CD4-positive, alpha-beta T cell treated with Interleukin-6 at 100 ng/mL for 8 hours (primary cell): ENCODE data around the gene RXRA.

Experiments used
- DNase-seq: peaks from one replicate; pipeline ENCODE4 v3.0.0-alpha.2; 2020; ENCODE audit warnings: mixed read lengths, low spot score

The RXRA gene

GRCh38 chr9:134369416-134370212 is 43.4 kb downstream of the RXRA start:
- DNase-seq = no peak

DNA sequence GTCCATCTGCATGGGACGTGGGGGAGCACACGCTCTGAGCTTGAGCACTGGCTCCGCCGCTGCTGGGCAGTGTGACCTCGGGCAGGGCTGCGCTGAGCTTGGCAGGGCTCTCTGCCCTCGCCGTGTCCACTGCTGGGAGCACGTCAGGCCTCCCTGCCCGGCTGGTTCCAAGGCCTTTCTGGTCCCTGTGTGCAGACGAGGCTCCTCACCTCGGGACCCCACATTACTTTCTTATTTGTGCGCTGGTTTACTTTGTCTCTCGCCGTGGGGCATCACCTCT is 43.9 kb downstream of the RXRA start:
- DNase-seq = no peak

DNA sequence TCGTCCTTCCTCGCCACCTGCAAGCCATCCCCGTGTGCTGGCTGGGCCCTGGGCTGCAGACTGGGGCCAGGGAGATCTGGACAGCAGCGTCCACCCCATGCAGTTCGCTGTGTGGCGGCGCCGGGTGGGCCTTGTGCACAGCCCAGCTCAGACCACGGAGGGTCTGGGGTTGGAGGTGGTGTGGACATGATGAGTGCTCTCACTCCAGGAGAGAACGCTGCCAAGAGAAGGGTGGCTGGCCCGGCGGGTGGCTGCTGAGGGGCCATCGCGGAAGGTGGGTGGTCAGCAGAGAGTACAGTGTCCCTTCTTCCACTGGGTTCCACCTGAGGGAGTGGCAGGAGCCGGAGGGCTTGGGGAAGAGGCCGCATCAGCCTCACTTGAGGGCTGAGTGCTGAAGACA is 44.4 kb downstream of the RXRA start:
- no peak for DNase-seq

DNA sequence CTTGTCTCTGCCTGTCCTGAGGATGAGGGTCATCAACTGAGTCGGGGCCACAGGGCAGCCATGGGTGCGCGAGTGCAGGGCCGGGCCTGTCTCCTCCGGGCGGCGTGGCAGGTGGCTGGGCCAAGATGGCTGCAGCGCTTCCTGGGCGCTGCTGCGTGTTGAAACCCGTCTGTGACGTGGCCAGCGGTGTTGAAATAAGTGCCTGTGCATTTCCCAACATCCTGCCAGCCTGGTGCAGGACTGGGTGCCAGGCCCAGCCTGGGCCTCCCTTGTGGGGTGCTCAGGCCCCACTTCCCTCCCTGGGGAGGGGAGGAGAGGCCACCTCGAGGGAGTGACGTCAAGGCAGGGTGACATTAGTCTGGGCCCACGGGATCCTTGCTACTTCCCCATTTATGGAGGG is 45.5 kb downstream of the RXRA start:
- no peak for DNase-seq

GRCh38 chr9:134372581-134373267 is 46.5 kb downstream of the RXRA start:
- no peak for DNase-seq

- DNase-seq = no peak
Observed at GRCh38 chr9:134373269-134373668, 47.0 kb downstream of the RXRA start.

DNA sequence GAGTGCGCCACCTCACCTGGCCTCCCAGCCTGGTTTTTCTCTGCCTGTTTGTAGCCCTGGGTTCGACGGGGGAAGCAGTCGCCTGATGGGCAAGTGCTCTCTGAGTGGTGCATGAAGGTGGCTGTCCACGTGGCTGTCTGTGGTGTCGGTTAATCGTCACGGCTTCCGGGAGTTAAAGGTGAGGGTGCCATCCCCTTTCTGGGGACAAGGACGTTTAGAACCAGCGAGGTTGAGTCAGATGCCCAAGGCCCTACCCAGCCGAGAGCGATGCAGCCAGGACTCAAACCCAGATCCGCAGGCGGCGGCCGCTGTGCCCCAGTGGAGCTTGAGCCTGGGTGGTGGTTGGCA is 47.7 kb downstream of the RXRA start:
- DNase-seq = no peak

DNA sequence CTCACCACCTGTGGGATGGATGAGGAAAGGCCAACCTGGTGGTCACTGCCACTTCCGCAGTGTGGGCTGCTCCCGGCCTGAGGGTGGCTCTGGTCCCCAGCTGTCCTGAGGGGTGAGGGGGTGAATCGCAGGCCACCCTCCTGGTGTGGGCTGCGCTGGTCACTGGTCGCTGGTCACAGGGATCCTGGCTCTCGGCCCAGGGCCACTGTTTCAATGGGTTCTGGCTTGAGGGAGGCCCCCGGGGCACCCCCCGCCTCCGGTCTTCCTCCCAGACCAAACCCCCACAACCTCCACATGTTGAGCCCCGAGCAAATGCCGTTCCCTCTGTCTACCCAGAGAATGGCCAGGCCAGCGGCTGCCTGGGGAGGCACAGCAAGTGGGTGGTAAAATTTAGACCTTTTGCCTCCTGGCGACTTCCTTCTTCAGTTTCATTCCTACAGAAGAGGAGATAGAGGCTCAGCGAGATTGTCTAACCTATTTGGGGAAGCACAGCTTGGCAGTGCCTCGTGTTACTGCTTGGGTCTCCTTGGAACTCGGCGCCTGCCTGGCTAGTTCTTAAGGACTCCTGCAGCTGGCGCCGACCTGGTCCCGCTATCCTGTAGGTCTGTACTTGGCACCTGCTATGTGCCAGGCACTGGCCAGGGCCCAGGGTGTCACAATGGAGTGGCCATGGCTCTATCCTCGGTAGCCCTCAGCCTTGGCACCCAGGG is 48.2 kb downstream of the RXRA start:
- no peak for DNase-seq

DNA sequence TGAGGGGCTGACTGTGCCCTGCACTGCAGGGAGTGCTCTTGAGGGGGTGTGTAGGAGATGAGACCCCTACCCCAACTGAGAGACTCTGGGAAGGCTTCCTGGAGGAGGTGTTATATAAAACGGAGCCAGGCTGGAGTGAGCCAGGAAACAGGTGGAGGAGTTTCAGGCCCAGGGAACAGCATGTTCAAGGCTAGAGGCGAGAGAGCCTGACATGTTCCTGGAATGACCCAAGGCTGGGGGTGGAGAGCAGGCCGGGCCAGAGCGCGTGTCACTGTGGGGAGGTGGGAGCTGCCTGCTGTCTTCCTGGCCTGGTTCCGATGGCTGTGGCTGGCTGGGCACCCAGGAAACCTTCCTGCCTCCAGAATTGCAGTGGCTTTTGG is 48.7 kb downstream of the RXRA start:
- no peak for DNase-seq

DNA sequence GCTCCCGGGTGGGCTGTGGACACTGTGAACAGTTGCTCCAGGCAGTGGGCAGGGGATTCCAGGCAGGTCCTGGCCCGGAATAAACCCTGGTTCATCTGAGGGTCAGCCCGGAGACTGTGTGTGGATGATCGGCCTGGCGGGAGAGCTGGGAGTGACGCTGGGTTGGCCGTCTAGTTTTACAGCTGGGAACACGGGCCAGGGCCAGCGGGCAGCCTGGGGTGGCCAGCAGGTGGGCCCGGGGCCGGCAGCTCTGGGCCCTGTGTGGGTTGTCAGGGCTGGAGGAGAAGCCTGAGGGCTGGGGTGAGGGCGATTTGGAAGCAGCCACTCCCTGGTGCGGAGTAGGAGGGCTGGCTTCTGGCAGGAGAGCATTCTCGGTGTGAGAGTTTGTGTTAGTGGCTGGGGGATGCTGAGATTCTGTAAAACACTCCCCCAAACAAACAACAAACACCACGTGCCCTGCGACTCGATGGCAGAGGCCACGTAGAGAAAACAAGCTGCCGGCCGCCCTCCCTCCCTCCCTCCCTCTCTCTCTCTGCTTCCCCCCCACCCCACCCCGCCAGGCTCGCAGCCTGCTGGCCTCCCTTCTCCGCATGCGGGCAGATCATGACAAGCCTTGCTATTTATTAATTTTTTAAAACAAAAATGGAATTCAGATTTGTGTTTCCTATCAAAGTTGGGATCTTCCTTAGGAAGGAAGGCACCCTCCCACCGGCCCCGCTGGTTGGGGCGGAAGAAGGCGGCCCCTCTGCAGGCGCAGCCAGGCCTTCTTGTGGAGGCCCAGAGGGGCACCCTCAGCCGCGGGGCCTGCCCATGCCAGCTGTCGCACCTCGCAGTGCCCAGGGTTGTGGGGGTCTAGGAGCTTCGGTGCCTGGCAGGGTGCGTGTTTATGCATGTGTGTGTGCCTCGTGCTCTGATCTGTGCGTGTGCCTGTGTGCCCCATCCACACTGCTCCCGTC is 49.5 kb downstream of the RXRA start:
- no peak for DNase-seq

- DNase-seq = no peak
Observed at GRCh38 chr9:134376386-134377142, 50.3 kb downstream of the RXRA start.

GRCh38 chr9:134377143-134377484 is 50.9 kb downstream of the RXRA start:
- no peak for DNase-seq

GRCh38 chr9:134377976-134378375 is 51.7 kb downstream of the RXRA start:
- DNase-seq = no peak

GRCh38 chr9:134378901-134379338 is 52.7 kb downstream of the RXRA start:
- DNase-seq = no peak

- no peak for DNase-seq
Observed at GRCh38 chr9:134379831-134380365, 53.6 kb downstream of the RXRA start.

GRCh38 chr9:134380542-134381271 is 54.5 kb downstream of the RXRA start:
- DNase-seq = no peak

DNA sequence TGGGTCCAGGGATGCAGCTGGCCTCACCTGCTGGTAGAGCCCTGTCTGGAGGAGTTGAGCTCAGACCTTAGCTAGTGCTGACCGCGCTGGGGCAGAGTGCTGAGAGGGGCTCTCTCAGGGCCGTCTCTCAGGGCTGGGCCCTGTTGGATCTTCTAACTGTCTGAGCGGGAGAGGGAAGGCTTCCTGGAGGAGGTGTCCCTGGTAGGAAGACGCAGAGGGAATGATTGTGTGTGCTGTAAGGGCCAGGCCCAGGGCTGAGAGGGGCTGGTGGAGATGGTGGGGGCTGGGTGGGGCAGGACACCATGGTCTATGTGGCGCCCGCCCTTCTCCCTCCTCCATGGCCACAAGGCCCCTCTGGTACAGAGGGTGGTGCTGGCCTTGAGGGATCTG is 55.0 kb downstream of the RXRA start:
- no peak for DNase-seq

DNA sequence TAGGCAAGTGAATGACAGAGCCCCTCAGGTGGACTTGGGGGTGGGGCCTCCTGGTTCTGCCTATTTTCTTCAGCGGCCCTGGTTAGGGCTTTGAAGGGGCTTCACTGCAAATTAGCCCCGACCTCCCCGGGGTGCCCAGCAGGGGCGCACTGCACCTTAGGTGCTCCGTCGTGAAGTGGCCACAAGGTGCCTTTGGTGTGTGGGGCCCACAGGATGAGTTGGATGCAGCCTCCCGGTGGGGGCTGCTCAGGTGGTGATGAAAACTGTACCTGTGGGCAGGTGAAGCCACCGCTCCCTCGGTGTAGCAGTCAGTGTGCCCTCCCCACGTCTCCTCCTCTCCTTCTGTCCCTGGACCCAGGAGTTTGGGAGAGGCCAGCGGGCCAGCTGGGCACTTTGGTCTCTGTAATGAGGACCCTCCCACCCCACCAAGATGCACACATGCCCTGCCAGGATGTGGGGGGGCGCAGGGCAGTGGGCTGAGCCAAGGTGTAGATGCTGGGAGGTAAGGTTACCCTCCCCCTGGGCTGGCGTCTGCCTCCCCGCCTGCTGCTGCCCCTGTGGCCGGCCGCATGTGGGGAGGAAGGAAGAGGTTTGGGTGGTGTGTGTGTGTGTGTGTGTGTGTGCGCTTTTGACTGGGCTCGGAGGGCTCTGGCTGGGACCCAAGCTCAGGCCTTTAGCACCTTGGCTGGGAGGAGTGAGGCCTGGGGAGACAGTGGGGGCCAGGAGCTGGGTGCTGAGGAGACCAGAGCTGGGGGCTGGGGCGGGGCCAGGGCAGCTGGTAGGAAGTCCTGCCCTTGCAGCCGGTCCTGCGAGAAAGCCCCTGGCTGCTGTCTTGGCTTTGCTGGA is 55.6 kb downstream of the RXRA start:
- peak; percentile 52 for DNase-seq

- DNase-seq = no peak
Observed at GRCh38 chr9:134382733-134383132, 56.5 kb downstream of the RXRA start.

DNA sequence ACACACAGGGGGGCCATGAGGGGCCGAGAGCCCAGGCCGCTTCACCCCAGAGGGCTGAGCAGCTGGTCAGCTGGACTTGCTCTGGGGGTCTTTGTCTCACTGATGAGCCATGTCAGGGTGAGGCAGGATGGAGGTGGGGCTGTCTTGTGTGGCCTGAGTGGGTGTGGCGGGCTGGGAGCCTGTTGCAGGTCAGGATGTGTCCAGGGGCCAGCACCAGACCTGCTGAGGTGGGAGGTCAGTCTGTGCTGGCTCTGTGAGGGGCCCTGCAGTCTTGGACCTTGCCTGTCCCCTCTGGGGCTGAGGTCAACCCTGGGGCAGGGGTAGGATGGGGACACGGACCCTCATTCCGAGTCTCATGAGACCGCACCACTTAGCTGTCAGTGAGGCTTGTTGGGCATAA is 56.9 kb downstream of the RXRA start:
- DNase-seq = no peak
